ENCODE data around the gene GOT2. TPM values are rescaled to one million over a fixed set of nuclear protein-coding genes. Genes with fewer than 3 reads are reported as not detected.
"Not testable (repeated sequence)": the region's sequence is repeated elsewhere in the genome, so short reads cannot be mapped to it uniquely, and the experiment has no call there.

The GOT2 gene
- total RNA-seq, 1 donor from 2014 or later, result 555 TPM

GRCh38 chr16:58727796-58728568, 6.1 kb downstream of the GOT2 start:
- intact Hi-C loops (cut with micrococcal nuclease), result no loop called here
- DNase-seq (no peak), ATAC-seq (peak; percentile 65)

DNA sequence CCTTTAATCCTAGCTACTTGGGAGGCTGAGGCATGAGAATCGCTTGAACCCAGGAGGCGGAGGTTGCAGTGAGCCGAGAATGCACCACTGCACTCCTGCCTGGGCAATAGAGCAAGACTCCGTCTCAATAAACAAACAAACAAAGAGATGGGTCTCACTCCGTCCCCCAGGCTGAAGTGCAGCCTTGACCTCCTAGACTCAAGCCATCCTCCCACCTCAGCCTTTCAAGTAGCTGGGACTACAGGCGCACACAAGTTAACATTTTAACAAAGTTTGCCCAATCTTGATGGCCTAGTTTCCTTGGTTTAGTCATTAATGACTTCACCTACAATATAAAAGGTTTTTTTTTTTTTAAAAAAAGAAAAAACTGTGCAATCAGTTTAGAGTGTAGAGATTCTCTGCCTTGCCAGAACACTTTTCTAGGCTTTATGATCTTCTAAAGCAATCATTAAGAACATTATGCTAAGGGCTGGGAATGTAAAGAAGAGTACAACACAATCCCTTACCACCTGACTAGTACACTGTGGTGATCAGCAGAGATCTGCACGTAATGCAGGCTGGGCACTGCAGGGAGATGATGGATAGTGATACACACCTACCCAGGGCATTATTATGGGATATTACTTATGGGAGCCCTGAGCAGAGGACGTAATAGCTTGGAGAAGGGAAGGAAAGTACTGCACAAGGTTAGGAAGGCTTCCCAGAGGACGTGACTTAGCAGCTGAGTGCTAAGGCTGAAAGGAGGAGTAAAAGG, 6.9 kb downstream of the GOT2 start:
- no peak for ATAC-seq
- DNase-seq, result no peak
- intact Hi-C loops (cut with micrococcal nuclease), result no loop called here

DNA sequence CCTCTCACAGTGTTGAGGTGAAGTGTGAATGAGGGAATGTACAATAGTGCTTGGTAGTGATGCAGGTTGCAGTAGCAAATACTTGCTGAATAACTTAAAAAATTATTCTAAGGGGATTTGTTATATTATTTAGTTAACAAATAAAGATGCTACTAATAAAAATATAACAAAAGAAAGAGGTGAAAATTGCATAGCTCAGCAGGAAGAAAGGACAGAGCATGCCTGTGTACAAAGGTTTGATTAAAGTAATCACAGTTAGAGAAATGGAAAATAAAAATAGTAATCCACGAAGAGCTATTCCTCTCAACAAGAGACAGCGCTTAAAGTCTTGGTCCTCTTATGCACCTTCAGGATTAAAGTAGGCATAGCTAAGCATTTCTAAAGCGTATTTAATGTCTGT, 11.0 kb downstream of the GOT2 start:
- ATAC-seq (no peak), DNase-seq (no peak)
- intact Hi-C loops (cut with micrococcal nuclease), result no loop called here

DNA sequence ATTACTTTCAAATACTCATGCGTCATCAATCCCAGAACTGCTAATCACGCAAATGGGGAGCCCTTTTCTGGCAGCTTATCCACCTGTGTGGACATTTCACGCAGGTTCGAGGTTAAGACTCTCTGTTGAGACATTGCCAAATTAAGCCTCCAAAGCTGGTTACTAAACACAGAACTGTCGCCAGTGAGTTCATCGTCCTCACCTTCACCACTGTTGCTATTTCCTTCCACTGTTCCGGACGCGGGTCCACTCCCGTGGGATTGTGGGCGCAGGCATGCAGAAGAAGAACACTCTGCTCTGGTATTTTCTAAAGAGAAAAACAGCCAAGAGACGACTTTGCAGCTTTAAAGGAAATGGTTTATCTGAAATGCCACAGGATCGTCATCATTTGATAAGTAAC, 16.1 kb downstream of the GOT2 start:
- no peak for ATAC-seq
- no peak for DNase-seq
- intact Hi-C loops (cut with micrococcal nuclease), result no loop called here

- intact Hi-C loops (cut with micrococcal nuclease), result no loop called here
- ATAC-seq (peak; percentile 52), DNase-seq (no peak)
Measured at GRCh38 chr16:58716468-58716867, 17.6 kb downstream of the GOT2 start.

- ATAC-seq, result no peak
- no peak for DNase-seq
- intact Hi-C loops (cut with micrococcal nuclease), result no loop called here
Measured at GRCh38 chr16:58713742-58714141, 20.4 kb downstream of the GOT2 start.

DNA sequence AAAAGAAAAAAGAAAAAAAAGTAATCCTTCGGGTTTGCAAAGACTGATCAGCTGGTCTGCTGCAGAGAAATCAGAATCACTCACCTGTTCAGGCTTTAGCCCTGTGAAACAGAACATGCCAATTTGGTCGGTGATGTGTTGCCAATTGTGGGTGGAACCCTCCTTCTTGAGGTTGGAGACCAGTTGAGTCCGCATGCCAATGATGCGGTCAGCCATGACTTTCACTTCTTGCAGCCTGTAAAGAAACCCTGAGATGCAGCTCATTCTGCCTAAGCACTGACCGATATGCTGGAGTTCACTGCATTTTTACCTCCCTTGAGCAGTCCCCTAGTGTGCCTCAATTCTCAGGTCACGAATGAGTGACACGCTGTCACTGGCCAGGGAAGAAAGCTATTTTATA, 24.8 kb downstream of the GOT2 start:
- DNase-seq (no peak), ATAC-seq (no peak)
- intact Hi-C loops (cut with micrococcal nuclease), result no loop called here

GRCh38 chr16:58699151-58699550, 35.0 kb downstream of the GOT2 start:
- intact Hi-C loops (cut with micrococcal nuclease), result no loop called here
- DNase-seq, result no peak
- no peak for ATAC-seq

DNA sequence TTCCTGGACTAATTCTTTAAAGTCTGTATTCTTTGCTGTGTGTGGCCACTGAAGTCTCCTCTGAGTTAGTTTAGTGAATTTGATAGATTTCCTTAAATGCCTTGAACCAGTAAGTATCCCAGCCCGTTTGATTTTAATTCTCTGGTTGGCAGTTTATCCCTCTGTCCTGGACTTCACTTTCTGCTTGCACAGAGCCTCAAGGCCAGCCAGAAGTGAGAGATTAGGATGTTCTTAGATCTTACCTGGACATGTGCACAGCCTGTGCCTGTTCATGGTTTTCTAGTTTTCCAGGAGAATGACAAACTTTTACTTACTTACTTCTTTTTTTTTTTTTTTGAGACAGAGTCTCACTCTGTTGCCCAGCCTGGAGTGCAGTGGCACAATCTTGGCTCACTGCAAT, 38.7 kb downstream of the GOT2 start:
- ATAC-seq (no peak), DNase-seq (no peak)
- intact Hi-C loops (cut with micrococcal nuclease), result no loop called here

DNA sequence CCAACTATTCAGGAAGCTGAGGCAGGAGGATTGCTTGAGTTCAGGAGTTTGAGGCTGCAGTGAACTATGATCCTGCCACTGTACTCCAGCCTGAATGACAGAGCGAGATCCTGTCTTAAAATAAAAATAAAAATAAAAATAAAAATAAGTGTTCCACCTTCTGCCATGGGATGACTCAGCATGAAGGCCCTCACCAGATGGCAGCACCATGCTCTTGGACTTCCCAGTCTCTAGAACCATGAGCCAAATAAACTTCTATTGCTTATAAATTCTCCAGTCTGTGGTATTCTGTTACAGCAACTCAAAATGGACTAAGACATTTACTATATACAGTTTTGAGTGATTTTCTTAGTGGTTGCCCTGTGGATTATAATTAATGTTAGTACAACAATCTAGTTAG, 41.7 kb downstream of the GOT2 start:
- ATAC-seq, result no peak
- intact Hi-C loops (cut with micrococcal nuclease), result no loop called here
- no peak for DNase-seq

DNA sequence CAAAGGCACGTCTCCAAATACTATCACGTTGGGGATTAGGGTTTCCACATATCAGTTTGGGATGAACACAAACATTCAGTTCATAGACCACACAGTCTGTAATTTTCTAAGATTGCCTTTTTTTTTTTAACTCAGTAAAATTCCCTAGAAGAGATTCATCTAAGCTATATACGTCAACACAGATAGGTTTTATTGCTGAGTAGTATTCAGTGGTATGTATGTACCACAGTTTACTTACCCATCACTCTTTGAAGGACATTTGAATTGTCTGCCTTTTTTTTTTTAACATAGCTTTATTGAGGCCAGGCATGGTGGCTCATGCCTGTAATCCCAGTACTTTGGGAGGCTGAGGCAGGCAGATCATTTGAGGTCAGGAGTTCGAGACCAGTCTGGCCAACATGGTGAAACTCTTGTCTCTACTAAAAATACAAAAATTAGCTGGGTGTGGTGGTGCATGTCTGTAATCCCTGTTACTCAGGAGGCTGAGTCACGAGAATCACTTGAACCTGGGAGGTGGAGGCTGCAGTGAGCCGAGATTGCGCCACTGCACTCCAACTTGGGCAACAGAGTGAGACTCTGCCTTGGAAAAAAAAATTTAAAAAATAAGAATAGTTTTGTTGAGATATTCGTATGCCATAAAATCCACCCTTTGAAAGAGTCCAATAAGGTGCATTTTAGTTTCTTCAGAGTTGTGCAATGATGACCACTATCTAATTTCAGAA, 47.0 kb downstream of the GOT2 start:
- intact Hi-C loops (cut with micrococcal nuclease), result loop anchor here (10.0 kb wide), 1 partner anchor 48 kb away; the partner anchor contains the start of gene GOT2

GRCh38 chr16:58685084-58685449, 49.0 kb downstream of the GOT2 start:
- no peak for DNase-seq
- ATAC-seq, result no peak
- intact Hi-C loops (cut with micrococcal nuclease), result loop anchor here (10.0 kb wide), 1 partner anchor 50 kb away; the partner anchor contains the start of gene GOT2

More for the DNA sequence above, 47.0 kb downstream of the GOT2 start:
- DNase-seq, ATAC-seq: not testable (repeated sequence)

DNA sequence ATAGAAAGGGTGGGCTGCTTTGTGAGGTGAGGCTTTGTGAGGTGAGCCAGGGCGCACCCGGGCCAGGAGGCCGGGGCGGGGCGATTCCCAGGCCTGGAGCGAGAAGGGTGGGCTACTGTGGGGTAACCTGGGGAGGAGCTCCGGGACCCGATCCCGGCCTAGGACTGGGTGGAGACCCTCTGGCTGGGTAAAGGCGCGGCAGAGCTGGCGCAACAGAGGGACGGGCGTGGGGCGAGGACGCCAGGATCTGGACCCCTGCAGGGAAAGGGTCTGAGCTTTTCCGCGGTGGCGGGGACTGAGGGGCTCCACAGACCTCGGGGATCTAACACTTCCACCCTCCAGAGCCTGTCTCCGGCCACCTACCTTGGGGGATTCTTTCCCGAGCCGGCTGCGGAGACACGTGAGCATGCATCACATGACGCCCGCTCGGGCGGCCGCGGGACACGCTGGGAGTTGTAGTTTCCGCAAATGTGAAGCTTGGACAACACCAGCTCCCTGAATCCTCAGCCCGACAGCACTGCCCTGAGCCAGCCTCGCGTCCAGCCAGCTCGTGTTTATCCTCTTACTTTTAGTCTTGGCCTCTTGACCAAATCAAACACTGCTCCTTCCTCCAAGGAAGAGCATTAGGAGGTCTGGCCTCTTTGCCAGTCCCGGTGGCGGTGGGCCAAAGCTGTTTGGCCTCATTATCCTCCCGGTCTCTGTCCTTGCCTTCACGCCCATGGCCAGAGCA, 49.6 kb downstream of the GOT2 start, which contains the start of gene SLC38A7:
Gene SLC38A7, minus strand, starts transcription at position 417 of the 730 bp plus-strand sequence. CDS start 4,644 bp downstream, outside the sequence.
- intact Hi-C loops (cut with micrococcal nuclease), result loop anchor here (10.0 kb wide), 1 partner anchor 50 kb away; the partner anchor contains the start of gene GOT2
- peak; percentile 93 for DNase-seq
- peak; percentile 92 for ATAC-seq

GRCh38 chr16:58684001-58684353, 50.1 kb downstream of the GOT2 start:
- intact Hi-C loops (cut with micrococcal nuclease), result loop anchor here (10.0 kb wide), 1 partner anchor 51 kb away; the partner anchor contains the start of gene GOT2
- DNase-seq (no peak), ATAC-seq (peak; percentile 76)

DNA sequence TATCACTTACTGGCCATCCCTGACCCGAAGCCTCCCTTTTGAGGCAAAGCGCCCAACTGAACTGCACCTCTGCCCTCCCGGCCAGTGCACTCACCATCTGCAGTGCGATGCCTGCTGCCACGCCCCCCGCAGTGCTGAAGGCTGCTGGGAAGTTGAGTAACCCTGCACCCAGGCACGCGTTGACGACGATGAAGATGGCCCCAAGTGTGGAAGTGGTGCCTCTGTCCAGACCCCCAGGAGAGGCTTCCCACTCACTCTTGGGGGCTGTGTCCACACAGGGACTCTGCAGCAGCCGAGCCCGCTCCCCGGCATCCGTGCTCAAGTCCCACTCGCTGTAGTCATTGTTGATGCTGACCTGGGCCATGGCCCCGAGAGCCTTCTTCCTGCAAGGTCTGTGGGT, 54.4 kb downstream of the GOT2 start:
- intact Hi-C loops (cut with micrococcal nuclease), result loop anchor here (5.0 to 10.0 kb wide), 2 partner anchors 55 to 78 kb away; partner anchors contain the start of gene GOT2
- ATAC-seq (no peak), DNase-seq (no peak)

DNA sequence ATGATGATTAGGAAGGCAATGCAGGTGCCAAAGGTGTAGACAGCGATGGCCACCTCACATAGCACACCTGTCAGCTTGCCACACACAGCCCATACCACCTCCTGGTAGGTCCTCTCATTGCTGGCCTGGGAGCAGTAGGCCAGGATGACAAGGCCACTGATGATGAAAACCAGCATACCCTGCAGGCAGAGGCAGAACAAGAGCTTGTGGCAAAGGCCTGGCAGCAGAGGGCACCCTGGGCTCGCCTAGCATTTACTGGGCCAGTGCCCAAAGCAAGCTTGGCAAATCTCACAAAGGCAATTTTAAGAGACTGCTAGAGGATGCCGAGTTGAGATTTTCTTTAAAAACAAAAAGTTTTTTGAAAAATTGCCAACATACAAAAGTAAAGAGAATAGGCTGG, 55.4 kb downstream of the GOT2 start:
- ATAC-seq (peak; percentile 65), DNase-seq (peak; percentile 67)
- intact Hi-C loops (cut with micrococcal nuclease), result loop anchor here (5.0 kb wide), 1 partner anchor 79 kb away; no protein-coding TSS in a partner anchor

- no peak for DNase-seq
Measured at GRCh38 chr16:58678269-58678668, 55.8 kb downstream of the GOT2 start.

DNA sequence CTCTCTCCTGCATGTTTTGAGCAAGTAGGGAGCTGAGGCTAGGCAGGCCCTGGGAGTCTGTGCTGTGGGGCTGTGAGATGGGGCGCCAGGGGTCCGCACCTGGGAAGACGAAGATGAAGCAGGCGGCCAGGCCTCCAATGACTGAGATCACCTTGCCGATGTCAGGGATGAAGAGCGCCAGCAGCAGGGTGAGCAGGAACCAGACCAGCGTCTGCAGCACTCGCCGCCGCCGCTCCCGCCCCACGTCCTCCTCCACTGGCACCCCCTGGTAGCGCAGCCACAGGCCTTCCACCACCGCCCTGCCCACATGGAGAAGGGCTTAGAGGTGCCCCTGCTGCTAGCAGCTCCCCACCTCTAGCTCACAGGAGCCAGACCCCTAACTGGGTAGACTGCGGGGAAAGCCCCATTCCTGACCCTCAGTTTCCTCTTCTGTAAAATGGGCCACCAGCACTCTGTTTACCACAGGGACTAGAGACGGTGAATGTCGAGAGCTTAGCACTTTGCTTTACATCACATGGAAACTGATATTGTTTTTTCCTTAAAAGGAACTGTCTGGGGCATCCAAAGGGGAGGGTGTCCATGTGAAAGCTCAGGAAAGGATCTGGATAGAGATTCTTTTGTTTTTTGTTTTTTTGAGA, 63.1 kb downstream of the GOT2 start:
- intact Hi-C loops (cut with micrococcal nuclease), result no loop called here
- ATAC-seq, result no peak
- DNase-seq, result no peak

More at GRCh38 chr16:58678269-58678668, 55.8 kb downstream of the GOT2 start:
- ATAC-seq, result no peak
- intact Hi-C loops (cut with micrococcal nuclease), result loop anchor here (5.0 kb wide), 1 partner anchor 79 kb away; no protein-coding TSS in a partner anchor
